Measurements from ENCODE around the gene UMAD1.

The UMAD1 gene

DNA sequence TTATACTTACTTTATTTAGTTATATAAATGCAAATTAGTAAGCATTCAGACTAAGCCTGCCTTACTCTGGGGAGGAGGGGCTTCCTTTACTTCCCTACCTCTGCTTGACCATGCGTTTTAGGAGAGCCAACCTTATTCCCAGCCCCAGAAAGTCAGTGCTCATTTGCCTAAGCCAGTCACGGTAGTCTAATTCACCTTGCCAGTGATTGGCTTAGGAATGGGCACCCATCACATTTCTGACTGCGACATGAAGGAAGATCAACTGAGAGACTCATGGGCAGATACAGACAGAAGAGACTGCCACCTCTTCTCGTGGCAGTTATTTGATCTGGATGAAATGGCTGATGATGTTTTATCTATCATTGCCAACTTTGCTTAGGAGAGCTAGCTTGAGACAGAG lies 48.4 kb downstream of the UMAD1 start:
- DNase-seq (ENCODE audit: low spot score) (no peak), FAIRE-seq (peak; percentile 73)

DNA sequence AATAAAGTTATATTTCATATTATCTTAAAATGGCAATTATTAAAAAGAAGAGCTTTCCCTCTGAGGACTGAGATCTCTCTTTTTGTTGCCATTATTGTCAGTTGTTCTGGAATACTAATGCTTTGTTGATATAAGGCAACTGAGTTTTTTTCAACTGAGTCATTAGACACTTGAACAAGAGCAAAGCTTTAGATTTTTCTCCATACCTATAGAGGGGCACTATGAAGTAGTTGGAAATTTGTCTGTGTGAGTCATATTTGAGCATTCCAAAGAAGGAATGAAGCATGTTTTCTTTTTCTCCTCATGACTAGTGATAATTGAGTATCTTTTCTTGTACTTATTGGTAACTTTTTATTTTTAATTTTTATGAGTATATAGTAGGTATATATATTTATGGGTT lies 53.3 kb downstream of the UMAD1 start:
- DNase-seq (ENCODE audit: low spot score) = peak; percentile 49
- peak; percentile 52 for FAIRE-seq

- DNase-seq (ENCODE audit: low spot score) (no peak), FAIRE-seq (peak; percentile 94)
Observed at GRCh38 chr7:7694542-7694941, 54.0 kb downstream of the UMAD1 start.

DNA sequence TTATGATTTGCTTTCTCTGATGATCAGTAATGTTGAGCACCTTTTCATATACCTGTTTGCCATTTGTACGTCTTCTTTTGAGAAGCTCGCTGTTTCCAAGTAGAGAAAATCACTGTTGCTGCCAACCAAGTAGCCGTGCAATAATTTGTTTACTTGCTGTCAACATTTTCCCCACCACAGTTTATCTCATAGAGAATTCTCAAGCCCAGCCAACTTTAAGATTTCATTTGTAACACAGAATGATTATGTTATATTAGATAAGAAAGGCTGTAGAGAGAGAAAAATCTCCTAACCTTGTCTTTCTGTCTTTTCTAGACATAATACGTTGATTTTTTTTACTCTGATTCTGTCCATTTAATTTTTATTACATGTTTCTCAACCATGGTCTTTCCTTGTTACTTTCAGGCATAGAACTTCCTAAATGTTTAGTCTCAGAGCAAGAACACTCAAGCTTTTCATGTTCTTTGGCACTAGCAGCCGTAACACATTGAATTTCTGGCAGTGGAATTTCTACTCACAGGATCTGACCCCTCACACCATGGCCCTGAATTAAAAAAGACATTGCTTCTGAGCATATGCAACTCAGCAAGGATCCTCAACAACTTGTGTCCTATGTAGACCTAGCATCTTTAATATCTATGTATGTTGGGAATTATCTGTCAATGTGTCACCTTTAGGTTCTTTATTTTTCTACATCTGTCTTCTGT lies 54.7 kb downstream of the UMAD1 start:
- FAIRE-seq (no peak), DNase-seq (ENCODE audit: low spot score) (no peak)

DNA sequence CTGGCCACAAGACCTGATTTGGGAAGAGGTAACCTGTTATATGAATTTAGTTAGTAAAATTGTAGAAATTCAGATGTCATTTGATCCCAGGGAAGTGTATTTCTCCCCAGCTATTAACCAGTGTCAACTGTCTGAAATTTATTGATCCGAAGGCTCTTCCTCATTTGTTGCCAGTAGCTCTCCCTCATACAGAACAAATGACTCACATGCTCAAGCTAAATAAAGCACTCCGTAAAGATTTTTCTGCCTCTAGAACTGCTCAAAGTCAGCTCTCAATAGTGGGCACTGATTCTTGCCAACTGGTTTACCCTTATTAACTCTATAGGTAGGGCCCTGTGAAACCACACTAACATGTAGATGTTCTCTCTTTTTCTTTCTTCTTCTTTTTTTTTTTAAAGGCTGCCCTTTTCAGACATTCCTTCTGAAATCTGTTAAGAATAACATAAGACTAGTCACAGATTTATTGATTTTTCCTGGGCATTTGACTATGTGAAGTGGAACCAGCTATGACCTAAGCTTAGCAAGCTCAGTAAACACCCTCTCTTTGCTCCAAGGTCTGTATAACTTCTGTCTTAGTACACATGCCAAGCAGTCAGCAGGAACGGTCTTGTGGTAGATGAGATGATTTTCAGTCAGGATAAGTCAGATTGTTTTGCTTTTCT lies 56.0 kb downstream of the UMAD1 start:
- FAIRE-seq = peak; percentile 40
- DNase-seq (ENCODE audit: low spot score) = peak; percentile 46

DNA sequence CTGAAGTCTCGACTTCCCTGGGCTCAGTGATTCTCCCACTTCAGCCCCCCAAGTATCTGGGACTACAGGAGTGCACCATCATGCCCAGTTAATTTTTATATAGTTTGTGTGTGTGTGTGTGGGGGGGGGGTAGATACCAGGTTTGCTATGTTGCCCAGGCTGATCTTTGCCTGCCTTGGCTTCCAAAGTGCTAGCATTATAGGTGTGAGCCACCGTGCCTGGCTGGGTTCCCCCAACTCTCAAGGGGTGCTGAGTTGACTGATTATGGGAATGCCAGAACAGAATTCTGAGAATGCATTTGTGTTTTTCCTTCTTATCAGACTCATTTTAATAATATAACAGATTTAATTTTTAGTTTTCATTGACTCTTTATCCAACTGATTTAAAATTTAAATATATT lies 58.4 kb downstream of the UMAD1 start:
- FAIRE-seq = peak; percentile 55
- DNase-seq (ENCODE audit: low spot score) = no peak

- DNase-seq (ENCODE audit: low spot score) (no peak), FAIRE-seq (no peak)
Observed at GRCh38 chr7:7699380-7699779, 58.8 kb downstream of the UMAD1 start.

- DNase-seq (ENCODE audit: low spot score) = no peak
- no peak for FAIRE-seq
Observed at GRCh38 chr7:7699970-7700369, 59.4 kb downstream of the UMAD1 start.

GRCh38 chr7:7701527-7701926 lies 61.0 kb downstream of the UMAD1 start:
- DNase-seq (ENCODE audit: low spot score) = no peak

DNA sequence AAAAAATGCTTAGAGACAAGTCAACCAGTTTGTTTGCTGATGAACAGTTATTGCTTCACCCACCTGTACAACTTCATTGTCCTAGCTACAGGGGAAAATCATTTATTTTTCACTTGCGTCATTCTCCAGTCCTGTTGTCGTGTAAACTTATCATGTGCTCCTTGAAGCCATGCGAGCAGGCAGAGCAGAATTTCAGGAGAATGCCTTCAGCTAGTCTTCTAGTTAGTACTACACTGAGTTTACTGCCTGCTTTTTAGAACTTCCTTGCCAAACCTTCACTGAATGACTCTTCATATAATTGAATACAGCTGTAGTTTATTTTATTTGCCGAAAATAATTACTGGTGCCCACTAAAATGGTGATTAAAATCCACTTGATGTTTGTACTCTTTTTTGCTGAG lies 62.3 kb downstream of the UMAD1 start:
- peak; percentile 74 for FAIRE-seq
- no peak for DNase-seq (ENCODE audit: low spot score)

More at GRCh38 chr7:7701527-7701926, 61.0 kb downstream of the UMAD1 start:
- no peak for FAIRE-seq

GRCh38 chr7:7703427-7703826 lies 62.9 kb downstream of the UMAD1 start:
- no peak for FAIRE-seq
- no peak for DNase-seq (ENCODE audit: low spot score)

GRCh38 chr7:7704867-7705266 lies 64.3 kb downstream of the UMAD1 start:
- no peak for FAIRE-seq
- DNase-seq (ENCODE audit: low spot score) = no peak

GRCh38 chr7:7705318-7705717 lies 64.8 kb downstream of the UMAD1 start:
- DNase-seq (ENCODE audit: low spot score) = no peak
- no peak for FAIRE-seq

DNA sequence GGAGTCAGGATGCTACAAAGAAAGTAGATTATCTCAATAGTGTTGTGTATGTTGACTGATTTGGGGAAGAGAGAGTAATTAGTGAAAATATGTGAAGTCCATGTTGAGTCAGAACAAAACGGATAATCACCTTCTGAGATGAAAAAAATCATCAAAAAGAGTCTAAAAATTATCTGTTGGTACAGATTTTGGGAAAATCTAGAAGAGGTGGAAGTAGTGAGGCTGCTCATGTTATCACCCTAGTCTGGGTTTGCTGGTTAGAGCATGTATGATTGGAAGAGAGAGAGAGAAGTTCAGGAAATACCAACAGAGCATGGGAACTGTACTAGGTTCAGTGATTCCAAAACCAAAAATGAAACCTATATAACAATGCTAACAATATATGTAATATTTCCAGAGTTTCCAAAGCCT lies 65.6 kb downstream of the UMAD1 start:
- DNase-seq (ENCODE audit: low spot score) = no peak
- FAIRE-seq = no peak

DNA sequence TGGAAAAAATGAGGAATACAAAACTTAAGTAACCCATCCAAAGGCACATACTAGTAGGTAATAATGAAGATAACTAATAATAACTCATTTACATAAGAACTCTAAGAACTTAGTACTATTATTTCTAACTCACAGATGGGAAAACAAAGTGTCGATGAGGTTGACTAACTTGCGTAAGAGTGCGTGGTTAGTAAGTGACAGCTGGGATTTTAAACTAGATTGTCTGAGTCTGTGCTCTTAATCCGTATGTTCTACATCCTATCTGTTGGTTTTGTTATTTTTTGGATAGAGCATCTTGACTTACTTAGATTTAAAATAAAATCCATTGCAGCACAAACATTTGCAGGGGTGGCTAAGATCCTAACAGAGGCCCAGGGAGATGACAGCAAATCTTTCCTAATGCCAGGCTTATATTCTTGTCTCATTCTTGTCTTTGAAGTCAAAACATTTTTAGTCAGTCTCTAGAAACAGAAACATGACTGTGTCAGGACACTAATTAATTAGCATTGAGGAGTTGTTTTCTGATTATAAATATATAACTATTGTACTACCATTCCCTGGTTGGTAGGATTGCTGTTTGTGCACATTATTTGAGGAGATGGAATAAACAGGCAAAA lies 66.1 kb downstream of the UMAD1 start:
- FAIRE-seq (no peak), DNase-seq (ENCODE audit: low spot score) (no peak)

DNA sequence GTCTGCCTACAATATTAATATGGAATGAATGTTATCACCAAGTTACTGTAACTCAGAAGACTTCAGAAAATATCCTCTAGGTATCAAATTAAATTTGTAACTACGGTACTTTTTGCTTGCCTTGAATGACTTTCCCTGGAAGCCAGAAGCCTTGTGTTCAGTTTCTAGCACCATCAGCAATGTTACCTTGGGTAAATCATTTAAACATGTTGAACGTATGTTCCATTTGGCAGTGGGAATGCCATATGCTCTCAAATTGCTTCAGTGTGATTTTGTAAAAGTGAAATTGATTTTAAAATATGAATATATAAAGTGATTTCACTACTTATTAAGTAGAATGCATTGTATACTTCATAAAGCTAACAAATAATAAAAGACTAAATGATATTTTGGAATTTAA lies 66.7 kb downstream of the UMAD1 start:
- FAIRE-seq (peak; percentile 75), DNase-seq (ENCODE audit: low spot score) (no peak)

- FAIRE-seq (no peak), DNase-seq (ENCODE audit: low spot score) (peak; percentile 32)
Observed at GRCh38 chr7:7707806-7708205, 67.3 kb downstream of the UMAD1 start.

DNA sequence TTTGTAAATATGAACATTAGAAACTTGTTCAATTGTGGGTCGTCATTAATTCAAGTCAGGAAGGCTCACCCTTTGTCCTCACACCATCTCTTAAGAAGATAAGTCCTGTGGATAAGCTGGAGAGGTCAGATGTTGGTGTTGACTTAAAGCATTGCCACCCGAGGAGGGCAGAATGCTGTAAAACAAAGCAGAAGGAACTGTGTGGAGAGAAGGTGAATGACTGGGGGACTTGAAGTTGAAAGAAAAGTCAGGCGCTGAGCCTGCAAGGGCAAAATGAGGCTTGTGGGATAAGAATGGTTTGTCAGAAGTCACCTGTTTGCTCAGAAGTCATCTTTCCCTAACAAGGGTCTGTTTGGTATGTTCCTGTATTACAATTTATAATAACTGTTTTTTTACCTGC lies 68.7 kb downstream of the UMAD1 start:
- DNase-seq (ENCODE audit: low spot score) (no peak), FAIRE-seq (peak; percentile 30)

DNA sequence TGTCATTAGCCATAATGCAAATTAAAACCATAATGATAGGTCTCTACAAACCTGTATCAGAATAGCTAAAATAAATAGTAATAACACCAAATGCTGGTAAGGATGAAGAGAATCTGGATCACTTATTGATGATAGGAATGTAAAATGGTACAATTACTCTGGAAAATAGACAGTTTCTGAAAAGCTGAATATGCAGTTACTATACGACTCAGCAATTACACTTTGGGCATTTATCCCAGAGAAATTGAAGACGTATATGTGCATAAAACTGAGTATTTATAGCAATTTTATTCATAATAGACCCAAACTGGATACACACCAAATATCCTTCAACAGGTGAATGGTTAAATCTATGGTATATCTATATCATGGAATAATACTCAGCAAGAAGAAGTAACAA lies 69.9 kb downstream of the UMAD1 start:
- peak; percentile 65 for FAIRE-seq
- DNase-seq (ENCODE audit: low spot score) = no peak

DNA sequence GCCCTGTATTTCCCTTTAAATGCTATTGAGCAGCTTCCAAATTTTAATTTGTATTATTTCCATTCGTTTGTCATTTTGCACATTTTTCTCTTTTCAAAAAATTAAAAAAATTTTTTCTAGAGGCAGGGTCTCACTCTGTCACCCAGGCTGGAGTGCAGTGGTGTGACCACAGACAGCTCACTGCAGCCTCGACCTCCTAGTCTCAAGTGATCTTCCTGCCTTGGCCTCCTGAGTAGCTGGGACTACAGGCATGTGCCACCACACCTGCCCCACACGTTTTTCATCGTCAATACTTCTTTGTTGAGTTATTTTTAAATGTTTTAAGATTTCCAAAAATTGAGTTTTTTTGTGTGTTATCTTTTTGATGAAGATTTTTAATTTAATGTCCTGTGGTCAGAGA lies 73.2 kb downstream of the UMAD1 start:
- DNase-seq (ENCODE audit: low spot score) = no peak
- FAIRE-seq = no peak

- DNase-seq (ENCODE audit: low spot score) (no peak), FAIRE-seq (no peak)
Observed at GRCh38 chr7:7718492-7718891, 77.9 kb downstream of the UMAD1 start, which contains the start of gene RPA3. Gene RPA3 (minus strand): TSS chr7:7718607. CDS start chr7:7640418, 78,189 bp downstream.

DNA sequence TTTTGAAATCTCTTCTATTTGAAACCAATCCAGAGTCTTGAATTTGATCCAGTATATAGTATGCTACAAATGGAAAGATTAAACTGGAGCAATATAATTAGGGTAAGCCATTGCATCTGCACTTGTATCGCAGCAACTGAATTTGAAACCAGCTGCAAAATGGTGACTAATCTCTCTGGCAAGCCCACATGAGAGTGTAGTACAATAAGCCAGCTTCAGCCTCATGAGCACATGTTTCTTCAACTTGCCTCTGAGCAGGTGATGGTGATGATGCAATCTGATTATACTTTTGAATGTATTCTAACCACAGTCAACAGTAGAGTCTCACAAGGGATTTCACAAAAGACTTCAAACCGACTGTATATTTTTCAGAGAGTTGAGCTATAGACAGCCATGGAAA lies 78.7 kb downstream of the UMAD1 start:
- DNase-seq (ENCODE audit: low spot score) (peak; percentile 86), FAIRE-seq (peak; percentile 84)

DNA sequence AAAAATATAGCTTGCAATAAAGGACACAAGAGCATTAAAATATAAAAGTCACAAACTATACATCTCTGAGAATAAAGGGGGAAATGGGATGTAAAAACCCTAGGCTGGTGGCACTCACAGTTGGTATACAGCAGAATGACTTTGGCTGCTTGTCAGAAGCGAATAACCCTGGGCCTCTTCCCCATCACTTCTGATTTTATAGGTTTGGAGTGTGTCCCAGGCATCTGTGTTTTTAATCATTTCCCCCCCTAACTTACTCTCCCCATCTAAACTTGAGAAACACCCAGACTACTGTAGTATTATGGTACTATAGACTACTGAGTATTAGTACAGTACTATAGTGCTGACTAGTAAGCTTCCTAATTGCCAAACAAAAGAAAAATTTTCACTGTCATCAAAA lies 79.6 kb downstream of the UMAD1 start:
- no peak for FAIRE-seq
- no peak for DNase-seq (ENCODE audit: low spot score)
